HG03460 (cell line): ENCODE data around the gene GRIK2.

ENCODE experiments used
- ATAC-seq: cut with Tn5 transposase; IDR thresholded peaks from one replicate; pipeline ENCODE4 v1.9.1; 2021; ENCODE audit not compliant: unreplicated experiment

The GRIK2 gene

DNA sequence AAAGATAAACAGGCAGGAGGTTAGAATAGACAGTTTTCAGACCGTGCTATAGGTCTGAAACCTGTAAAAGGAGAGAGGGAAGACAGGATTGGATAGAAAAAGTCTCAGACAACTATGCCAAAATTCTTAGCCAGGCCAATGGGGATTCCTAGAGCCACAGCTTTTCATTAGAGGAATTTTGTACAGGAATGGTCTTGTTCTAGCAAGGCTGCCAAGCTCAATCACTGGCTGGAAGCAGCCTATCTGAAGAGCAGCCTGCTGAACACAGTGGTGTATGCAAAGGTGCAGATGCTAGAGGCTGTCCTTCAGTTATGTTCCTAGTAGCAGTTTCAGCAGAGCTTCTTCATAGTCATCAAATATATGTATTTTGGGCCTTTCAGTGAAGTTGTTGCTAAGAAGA is 313.1 kb downstream of the GRIK2 start:
- ATAC-seq: no peak

- ATAC-seq: no peak
These were observed 318.0 kb downstream of the GRIK2 start for GRCh38 chr6:101711518-101711917.

GRCh38 chr6:101716387-101716786 is 322.9 kb downstream of the GRIK2 start:
- no peak for ATAC-seq

GRCh38 chr6:101716810-101717209 is 323.3 kb downstream of the GRIK2 start:
- no peak for ATAC-seq

- ATAC-seq: no peak
These were observed 326.0 kb downstream of the GRIK2 start for GRCh38 chr6:101719521-101719920.

DNA sequence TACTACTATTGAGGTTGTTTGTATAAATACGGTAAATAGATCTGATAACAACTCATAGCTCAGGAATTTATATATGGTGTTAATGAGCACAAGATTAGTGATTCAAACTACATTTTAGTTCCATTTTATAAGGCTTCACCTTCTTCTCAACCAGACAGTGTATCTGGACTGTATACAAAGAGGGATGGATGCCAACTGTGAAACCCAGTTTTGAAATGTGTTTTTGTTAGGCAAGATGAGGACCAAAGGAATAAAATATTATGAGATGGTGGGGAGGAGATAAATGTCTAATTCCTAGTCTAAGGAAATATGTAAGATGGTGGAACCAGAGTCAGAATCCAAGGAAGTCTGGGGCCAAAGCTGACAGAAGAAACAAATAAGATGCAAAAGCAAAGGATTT is 329.0 kb downstream of the GRIK2 start:
- no peak for ATAC-seq

DNA sequence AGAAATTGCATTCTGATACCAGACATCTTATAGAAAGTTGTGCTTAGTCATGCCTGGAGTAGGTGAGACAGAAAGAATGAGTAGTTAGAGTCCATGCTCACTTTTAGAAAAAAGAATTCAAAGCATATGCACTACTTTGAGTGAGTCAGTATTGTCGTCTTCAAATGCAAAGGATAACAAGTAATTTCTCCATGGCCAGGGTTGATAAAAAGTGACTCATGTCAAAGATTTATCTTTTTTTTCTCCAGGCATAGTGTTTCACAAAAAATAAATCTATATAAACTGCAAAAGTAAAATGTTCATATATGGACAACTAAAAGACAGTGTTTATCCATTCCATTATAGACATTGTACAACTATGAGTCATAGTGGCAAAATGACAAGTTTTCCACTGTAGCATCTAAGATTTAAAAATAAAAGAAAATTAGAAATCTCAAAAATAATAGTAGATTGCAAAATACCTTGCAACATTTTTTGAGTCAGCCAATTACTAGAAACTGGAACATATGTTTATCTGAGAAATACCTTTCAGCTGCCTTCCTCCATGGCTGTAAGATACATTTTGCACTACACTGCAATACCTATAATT is 329.6 kb downstream of the GRIK2 start:
- no peak for ATAC-seq

DNA sequence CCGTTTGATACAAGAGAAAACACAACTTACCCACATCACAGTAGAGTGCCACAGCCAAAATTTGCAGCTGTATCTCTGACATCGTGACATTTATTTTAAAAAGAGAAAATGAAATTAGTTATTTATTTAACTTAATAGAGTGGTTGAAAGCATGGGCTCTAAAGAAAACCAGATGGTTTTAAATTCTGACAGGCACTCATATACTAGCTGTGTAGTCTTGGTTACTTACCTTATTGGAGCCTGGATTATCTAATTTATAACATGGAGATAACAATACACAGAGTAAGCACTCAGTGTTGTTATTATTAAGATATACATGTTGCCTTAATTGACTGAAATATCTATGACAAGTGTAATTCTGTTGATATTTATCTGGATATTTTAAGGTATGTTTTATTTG is 334.9 kb downstream of the GRIK2 start:
- no peak for ATAC-seq

DNA sequence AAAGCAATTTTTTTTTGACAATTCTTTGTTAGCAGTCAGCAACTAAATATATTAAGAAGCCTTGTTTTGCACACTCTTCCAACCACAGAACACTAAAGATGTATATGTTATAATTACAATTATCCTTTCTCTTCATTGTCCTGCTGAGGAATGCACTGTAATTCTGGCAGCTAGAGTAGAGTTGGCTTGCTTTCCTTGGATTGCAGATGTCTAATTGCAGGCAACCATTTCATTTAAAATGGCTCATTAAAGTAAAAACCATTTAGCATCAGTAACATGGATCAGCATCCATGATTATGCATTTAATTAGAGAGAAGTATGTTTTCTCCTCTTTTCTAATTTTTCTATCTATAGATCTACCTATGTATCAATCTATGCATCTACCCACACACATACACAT is 335.4 kb downstream of the GRIK2 start:
- ATAC-seq: no peak

DNA sequence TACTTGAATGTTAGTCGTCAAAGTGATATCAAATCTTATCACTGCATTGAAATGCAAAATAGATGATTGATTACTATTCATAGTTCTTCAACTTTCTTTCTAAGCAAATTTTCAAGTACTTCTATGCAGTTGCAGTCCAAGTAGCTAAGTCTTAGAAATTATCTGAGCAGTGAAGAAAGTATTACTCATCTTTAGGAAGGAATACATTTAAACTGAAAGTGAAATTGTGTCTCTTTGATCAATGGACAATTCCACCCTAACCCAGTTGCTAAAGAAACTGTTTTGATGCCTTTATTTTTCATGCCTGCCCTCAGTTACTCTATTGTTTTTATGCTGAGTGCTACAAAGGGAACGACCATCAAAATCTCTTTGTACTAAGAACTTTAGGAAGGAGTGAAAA is 337.4 kb downstream of the GRIK2 start:
- no peak for ATAC-seq

- no peak for ATAC-seq
These were observed 340.4 kb downstream of the GRIK2 start for GRCh38 chr6:101733899-101734298.

DNA sequence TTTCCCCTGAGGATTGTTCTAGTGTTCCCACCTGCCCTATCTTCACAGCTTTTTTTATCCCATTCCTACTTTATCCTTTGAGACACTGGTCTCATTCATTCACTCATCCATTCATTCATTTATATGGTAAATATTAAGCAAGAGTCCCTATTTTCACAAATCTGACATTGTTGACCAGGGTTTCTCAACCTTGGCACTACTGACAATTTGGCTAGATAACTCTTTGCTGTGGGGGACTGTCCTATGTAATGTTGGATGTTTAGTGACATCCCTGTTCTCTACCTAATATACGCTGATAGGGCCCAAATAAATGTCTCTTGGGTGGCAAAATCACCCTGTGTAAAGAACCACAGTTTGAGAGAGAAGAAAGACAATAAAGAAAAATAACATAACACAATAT is 345.0 kb downstream of the GRIK2 start:
- ATAC-seq: no peak

- ATAC-seq: no peak
These were observed 347.1 kb downstream of the GRIK2 start for GRCh38 chr6:101740631-101741030.

DNA sequence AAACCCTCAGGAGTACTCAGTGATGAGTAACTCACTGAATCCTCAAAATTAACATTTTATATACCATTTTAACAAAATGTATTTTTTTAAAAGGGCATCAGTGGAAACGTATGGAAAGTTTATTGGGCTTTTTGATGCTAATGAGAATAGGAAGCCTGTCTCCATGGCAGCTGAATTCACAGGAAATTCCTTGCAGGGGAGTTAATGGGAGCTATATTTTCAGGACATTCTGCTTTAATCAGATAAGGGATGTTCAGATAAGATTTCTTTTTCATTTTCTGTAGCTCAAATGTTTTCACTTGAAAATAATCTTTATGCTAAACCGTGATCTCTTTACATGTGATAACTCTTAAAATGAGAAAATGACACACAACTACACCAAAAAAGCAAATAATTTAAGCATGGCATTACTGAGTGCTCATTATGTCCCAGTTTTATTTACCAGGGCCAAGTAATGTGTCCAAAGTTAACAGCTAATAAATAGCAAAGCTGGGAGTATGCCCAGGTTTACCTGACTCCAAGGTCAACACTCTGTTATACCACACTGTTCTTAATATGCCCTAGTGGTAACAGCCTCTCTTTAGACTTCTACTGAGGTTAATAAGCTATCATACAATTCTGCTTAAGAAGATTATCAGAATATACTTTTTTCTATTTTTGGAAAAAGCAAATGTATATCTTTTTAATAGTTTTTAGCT is 348.1 kb downstream of the GRIK2 start:
- no peak for ATAC-seq

GRCh38 chr6:101747160-101747559 is 353.7 kb downstream of the GRIK2 start:
- ATAC-seq: no peak

DNA sequence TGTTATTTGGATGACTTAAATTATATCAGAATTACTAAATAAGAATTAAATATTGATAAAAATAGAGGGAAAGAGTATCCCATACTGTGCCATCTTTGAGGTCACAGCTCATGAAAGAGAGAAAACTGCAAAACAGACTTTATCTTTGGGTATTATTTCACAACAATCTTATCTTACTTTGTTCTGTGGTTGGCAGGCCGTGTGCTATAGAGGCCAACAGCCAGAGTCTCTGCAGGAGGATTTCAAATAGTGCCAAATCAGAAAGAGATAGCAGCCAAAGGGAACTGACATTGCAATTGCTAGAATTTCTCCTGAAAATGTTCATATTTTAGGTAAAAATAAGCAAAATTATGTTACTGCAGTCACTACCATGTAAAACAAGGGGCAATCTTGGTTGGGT is 354.2 kb downstream of the GRIK2 start:
- no peak for ATAC-seq

GRCh38 chr6:101755931-101756330 is 362.4 kb downstream of the GRIK2 start:
- no peak for ATAC-seq

DNA sequence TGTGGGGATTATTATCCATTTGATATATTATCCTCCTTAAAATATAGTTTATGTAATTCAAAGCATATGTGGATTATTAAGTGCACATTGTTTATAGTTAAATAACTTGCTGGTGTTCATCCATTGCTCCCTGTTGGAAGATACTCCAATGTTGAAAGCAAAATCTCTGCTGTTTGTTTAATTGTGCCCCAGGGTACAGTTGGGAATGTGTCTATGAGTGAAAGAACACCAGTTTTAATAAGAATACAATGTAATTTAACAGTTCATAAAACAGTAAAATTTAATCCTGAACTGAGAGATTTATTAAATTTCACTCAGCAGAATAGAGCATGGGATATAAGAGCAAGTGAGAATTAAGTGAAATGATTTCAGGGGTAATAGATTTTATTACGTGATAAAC is 364.9 kb downstream of the GRIK2 start:
- no peak for ATAC-seq

GRCh38 chr6:101760843-101761621 is 367.5 kb downstream of the GRIK2 start:
- ATAC-seq: no peak

- no peak for ATAC-seq
These were observed 369.3 kb downstream of the GRIK2 start for GRCh38 chr6:101762851-101763250.

DNA sequence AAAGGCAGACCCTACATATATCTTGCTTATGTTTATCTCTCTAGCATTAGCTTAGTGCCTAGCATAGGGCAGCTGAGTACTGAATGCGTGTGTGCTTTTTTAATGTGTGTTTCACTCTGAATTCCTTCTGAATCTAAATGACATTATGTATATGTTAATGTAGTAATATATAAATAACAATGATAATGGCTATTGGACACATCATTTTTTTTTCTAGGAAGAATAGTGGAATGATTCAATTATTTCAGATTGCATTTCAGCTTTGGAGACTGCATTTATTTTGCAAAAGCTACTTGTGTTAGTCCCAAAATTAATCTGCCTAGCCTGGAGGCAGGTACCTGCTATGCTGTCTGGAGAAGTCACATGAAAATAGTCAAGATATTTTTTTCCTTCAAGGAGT is 371.8 kb downstream of the GRIK2 start:
- ATAC-seq: no peak

DNA sequence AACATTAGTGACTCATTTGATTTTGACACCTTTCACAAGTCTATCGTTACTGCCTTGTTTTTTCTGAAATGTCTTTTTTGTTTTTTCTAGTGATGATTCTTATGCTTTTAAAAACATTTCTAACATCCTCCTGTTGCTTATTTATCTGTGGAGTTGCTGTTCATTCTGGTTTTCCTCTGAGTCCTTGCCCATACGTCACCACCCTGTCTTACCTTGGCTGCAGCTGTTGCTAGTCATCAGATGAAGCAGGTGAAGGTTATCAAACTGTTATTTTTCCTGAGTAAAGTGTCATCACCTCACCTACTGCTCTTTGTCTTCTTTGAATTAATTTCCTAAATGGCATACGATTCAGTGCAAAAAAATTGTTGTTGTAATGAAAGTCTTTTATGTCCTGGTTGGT is 376.6 kb downstream of the GRIK2 start:
- ATAC-seq: no peak
